Activated naive CD4-positive, alpha-beta T cell treated with anti-CD3 and anti-CD28 coated beads, Interleukin-2, amount 50 U/mL, for 16 hours (primary cell): ENCODE measurements around the gene YIPF5.

ENCODE experiments used
- DNase-seq: peaks from one replicate; pipeline ENCODE4 v3.0.0-alpha.2; 2020

Gene YIPF5

GRCh38 chr5:144173766-144174165 lies 3.3 kb upstream of the YIPF5 start:
- DNase-seq: no peak

- DNase-seq: no peak
Measured at GRCh38 chr5:144169904-144170275, 569 bp downstream of the YIPF5 start.

GRCh38 chr5:144167998-144168397 lies 2.5 kb downstream of the YIPF5 start:
- no peak for DNase-seq

- no peak for DNase-seq
Measured at GRCh38 chr5:144166696-144167095, 3.8 kb downstream of the YIPF5 start.

GRCh38 chr5:144162686-144163085 lies 7.8 kb downstream of the YIPF5 start:
- no peak for DNase-seq

- DNase-seq: no peak
Measured at GRCh38 chr5:144156767-144157171, 13.7 kb downstream of the YIPF5 start.

GRCh38 chr5:144151026-144151425 lies 19.4 kb downstream of the YIPF5 start:
- DNase-seq: no peak

GRCh38 chr5:144144956-144145751 lies 25.3 kb downstream of the YIPF5 start:
- no peak for DNase-seq

GRCh38 chr5:144143625-144144024 lies 26.8 kb downstream of the YIPF5 start:
- DNase-seq: no peak

- DNase-seq: no peak
Measured at GRCh38 chr5:144142824-144143162, 27.7 kb downstream of the YIPF5 start.

GRCh38 chr5:144142139-144142823 lies 28.2 kb downstream of the YIPF5 start:
- no peak for DNase-seq

GRCh38 chr5:144141585-144141984 lies 28.9 kb downstream of the YIPF5 start:
- no peak for DNase-seq

GRCh38 chr5:144139586-144139985 lies 30.9 kb downstream of the YIPF5 start:
- DNase-seq: no peak

GRCh38 chr5:144135113-144135762 lies 35.2 kb downstream of the YIPF5 start:
- DNase-seq: no peak

- DNase-seq: no peak
Measured at GRCh38 chr5:144134194-144134826, 36.1 kb downstream of the YIPF5 start.

GRCh38 chr5:144133050-144133633 lies 37.3 kb downstream of the YIPF5 start:
- DNase-seq: no peak

- no peak for DNase-seq
Measured at GRCh38 chr5:144131261-144131660, 39.2 kb downstream of the YIPF5 start.

- DNase-seq: no peak
Measured at GRCh38 chr5:144130306-144130705, 40.2 kb downstream of the YIPF5 start.

GRCh38 chr5:144128844-144129243 lies 41.6 kb downstream of the YIPF5 start:
- DNase-seq: no peak

- no peak for DNase-seq
Measured at GRCh38 chr5:144126707-144127106, 43.8 kb downstream of the YIPF5 start.

GRCh38 chr5:144125163-144125726 lies 45.2 kb downstream of the YIPF5 start:
- no peak for DNase-seq

- no peak for DNase-seq
Measured at GRCh38 chr5:144122641-144123040, 47.8 kb downstream of the YIPF5 start.

GRCh38 chr5:144122081-144122480 lies 48.4 kb downstream of the YIPF5 start:
- no peak for DNase-seq
